GM06990 (cell line): ENCODE measurements around the gene TPX2.
"Not testable (repeated sequence)": the region's sequence is repeated elsewhere in the genome, so short reads cannot be mapped to it uniquely, and the experiment has no call there.

Source experiments
- DNase-seq: peaks from one replicate; pipeline ENCODE4 v3.0.0-alpha.2; 2011; ENCODE audit not compliant: insufficient read length; ENCODE audit errors: extremely low read depth
- H3K27me3 ChIP-seq: replicated peaks from 2 replicates; pipeline ENCODE4 v1.6.0; 2011; ENCODE audit warnings: low read length; ENCODE audit not compliant: control insufficient read depth, insufficient read depth
- H3K36me3 ChIP-seq: 2 replicates; pipeline ENCODE4 v1.5.1; 2011; ENCODE audit warnings: low read length; ENCODE audit not compliant: control insufficient read depth, insufficient read depth
- H3K4me3 ChIP-seq: replicated peaks from 2 replicates; pipeline ENCODE4 v1.5.1; 2011; ENCODE audit warnings: low read depth, mild to moderate bottlenecking, control low read depth, low read length
- TF ChIP-seq, protein P1 (sequence below): IDR thresholded peaks from 2 replicates; pipeline ENCODE4 v1.5.1; 2011; ENCODE audit warnings: low read length, control low read depth, mild to moderate bottlenecking, inconsistent platforms; ENCODE audit not compliant: insufficient read depth, poor library complexity, severe bottlenecking

The TPX2 gene

DNA sequence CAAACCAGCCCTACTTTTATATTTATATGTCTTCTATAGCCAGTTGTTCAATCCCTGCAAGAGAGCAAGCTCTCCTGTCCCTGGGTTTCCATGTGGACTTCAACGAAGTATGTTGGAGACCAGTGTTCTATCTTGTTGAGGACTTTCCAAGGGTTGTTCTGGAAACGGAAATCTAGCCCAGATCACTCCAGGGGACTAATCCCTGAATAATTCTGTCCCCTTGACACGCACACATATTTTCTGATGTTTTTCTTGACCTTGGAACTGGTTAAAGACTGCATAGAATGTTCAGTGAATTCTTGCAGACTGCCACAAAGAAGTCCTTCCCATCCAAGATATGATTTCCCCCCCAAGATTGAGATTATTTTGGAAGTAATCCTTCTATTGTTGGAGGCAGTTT, 70.6 kb downstream of the TPX2 start:
- DNase-seq = no peak
- Histone ChIP-seq H3K4me3 (no peak overlapping the region), H3K27me3 (no peaks in the 10 kb centered on the region), H3K36me3 (no peaks in the 10 kb centered on the region; the same call in 1 of the 2 replicates)
- TF ChIP-seq, protein P1, sequence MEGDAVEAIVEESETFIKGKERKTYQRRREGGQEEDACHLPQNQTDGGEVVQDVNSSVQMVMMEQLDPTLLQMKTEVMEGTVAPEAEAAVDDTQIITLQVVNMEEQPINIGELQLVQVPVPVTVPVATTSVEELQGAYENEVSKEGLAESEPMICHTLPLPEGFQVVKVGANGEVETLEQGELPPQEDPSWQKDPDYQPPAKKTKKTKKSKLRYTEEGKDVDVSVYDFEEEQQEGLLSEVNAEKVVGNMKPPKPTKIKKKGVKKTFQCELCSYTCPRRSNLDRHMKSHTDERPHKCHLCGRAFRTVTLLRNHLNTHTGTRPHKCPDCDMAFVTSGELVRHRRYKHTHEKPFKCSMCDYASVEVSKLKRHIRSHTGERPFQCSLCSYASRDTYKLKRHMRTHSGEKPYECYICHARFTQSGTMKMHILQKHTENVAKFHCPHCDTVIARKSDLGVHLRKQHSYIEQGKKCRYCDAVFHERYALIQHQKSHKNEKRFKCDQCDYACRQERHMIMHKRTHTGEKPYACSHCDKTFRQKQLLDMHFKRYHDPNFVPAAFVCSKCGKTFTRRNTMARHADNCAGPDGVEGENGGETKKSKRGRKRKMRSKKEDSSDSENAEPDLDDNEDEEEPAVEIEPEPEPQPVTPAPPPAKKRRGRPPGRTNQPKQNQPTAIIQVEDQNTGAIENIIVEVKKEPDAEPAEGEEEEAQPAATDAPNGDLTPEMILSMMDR = no peak

DNA sequence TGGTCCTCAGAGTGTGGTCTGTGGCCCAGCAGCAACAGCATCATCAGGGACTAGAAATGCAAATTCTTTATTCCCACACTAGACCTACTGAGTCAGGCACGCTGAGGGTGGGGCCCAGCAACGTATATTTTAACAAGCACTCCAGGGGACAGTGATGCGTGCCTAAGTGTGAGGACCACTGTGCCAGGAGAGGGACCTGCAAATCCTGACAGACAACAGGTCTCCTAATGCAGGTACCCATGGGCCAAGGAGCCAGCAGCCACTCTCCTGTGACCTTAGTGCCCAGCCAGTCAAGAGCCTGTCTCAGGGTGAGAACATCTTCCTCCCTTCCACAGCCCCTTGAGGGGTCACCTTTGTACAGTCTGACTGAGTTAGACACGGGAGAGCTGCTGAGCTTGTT, 72.1 kb downstream of the TPX2 start:
- Histone ChIP-seq H3K36me3 (no peaks in the 10 kb centered on the region; the same call in 1 of the 2 replicates), H3K4me3 (no peak overlapping the region), H3K27me3 (no peaks in the 10 kb centered on the region)
- DNase-seq = no peak
- TF ChIP-seq, protein P1 = no peak

DNA sequence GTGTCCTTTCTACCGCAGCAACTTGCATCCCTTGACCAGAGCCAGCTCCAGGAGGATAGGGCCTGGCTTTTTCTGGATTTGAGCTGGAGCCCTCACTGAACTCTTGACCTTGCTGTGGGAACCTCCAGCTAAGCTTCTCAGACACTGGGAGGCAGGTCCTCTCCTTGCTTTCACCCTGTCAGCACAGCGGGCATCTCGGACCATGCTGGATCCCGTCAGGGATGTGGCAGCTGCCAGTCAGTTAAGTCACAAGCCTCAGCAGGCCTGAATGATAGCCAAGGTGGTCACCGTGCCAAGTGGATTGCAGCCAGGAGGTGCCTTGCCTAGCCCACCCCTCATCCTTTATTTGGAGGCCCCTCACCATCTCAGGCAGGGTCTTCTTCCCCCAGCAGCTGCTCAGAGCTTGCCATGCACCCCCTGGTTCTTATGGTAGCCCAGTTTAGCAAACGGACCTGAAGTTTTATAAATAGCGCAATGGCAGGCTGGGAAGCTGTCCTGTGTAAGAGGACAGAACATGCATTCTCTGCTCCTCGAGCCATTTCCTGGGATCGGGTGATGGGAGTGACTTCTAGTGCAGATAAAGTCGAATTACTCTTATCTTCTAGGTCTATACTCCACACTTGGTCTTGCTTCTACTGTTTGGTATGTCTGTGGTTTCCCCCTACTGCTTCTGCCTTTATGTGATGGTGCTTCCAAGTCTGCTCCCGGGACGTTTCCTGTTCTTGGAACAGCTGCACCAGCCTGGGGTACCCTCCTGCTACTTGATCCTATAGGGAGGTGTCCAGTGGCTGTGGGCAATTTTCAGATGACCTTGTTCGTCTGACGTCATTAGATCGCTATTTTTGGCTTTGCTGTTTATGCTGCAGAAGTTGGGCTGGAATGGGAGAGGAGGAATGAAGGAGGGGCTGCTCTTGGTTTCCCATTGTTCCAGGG, 73.0 kb downstream of the TPX2 start:
- no peaks in the 10 kb centered on the region for H3K27me3 ChIP-seq
- no peak for DNase-seq

DNA sequence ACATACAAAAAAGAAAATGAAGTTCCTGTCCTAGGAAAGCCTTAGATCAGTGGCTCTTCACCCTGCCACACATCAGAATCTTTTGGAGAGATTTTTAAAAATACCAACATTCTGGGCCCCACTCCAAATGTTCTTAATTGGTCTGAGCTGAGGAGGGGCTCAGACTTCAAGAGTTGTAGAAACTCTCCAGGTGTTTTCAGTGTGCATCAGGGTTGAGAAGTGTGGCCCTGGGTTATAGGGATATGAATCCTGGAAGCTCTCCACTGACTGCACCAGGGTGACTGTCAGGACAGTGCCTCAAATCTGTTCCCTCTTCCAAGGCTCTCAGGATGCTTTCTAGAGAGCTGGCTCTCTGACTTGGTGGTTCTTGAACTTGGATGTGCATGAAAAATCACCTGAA, 74.5 kb downstream of the TPX2 start:
- Histone ChIP-seq H3K36me3 (no peaks in the 10 kb centered on the region; the same call in 1 of the 2 replicates), H3K27me3 (no peaks in the 10 kb centered on the region), H3K4me3 (no peak overlapping the region)
- TF ChIP-seq, protein P1 = no peak
- DNase-seq = no peak

More for the DNA sequence above, 73.0 kb downstream of the TPX2 start:
- TF ChIP-seq, protein P1 = no peak
- no peak overlapping the region for H3K4me3 ChIP-seq
- H3K36me3 ChIP-seq = no peaks in the 10 kb centered on the region; the same call in 1 of the 2 replicates

DNA sequence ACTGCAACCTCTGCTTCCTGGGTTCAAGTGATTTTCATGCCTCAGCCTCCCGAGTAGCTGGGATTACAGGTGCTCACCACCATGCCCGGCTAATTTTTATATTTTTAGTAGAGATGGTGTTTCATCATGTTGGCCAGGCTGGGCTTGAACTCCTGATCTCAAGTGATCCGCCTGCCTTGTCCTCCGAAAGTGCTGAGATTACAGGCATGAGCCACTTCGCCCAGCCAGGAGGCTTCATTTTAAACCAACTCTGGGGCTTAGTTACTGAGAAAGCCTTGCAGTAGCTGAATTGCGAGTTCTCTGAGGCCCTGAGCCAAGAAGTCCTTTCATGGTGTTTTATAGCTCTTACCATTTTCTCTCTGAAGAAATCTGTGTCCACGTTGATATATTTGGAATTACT, 75.1 kb downstream of the TPX2 start:
- not testable (repeated sequence) for H3K36me3 ChIP-seq, DNase-seq, H3K4me3 ChIP-seq, H3K27me3 ChIP-seq

DNA sequence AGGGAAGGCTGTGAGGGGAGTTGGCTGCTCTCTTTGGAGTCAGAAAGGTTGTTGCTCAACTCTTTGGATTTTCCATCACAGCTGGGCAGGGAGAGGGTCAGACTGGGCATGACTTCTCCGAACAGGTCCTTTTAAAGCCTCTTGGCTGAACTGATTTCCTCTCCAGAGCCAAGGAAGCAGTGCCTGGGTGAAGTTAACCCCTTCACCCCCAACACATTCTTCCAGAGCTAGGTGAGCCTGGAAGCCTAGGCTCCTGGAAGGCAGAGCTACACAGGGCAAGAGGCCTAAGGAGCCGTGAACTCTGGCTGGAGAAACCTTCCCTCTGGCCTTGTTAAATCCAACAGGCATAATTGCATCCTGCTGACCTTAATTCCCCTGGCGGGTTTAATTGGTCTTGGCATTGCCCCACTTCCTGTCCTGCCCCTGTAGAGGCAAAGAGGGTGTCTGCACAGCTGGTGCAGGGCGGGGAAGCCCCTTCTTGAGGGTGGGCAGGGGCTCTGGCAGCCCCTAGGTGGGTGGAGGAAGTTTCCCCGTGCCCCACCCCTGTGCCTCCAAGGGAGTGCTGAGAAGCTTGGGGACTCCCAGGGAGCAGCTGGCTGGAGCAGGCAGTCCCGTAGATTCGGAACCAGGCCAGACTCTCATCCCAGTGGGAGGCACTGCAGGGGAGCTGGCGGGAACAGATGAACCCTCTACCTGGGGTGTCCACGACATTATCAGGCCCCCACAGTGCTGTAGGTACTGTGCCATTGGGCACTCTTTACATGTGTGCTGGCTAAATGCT, 76.5 kb downstream of the TPX2 start:
- TF ChIP-seq, protein P1 = no peak

More for the DNA sequence above, 76.5 kb downstream of the TPX2 start:
- no peaks in the 10 kb centered on the region; the same call in 1 of the 2 replicates for H3K36me3 ChIP-seq
- no peak overlapping the region for H3K4me3 ChIP-seq
- no peak for DNase-seq
- H3K27me3 ChIP-seq = no peaks in the 10 kb centered on the region
